ENCODE measurements around the gene LRRC36.
"Not testable (repeated sequence)": the region's sequence is repeated elsewhere in the genome, so short reads cannot be mapped to it uniquely, and the experiment has no call there.

The LRRC36 gene

DNA sequence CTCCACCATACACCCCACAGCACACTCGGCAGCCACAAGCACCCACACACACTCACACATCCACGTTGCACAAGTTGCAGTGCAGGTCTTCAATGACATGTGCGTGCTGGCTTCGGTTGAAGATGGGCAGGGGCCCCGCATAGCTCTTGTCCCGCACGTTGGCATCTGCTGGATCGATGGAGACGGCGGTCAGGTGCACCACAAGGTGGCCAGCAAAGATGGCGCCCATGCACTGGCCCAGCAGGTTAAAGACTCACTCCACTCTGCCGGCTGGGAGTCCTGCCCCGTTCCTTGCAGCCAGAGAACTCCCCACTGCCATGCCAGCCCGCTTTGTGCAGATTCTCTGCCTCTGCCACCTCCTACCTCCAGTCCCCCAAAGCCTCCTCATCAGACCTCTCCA is 74.3 kb downstream of the LRRC36 start:
- DNase-seq (ENCODE audit: low read depth in 2 of 2), result no peak

- no peak for DNase-seq (ENCODE audit: low read depth in 2 of 2)
Observed at GRCh38 chr16:67403976-67404555, 77.5 kb downstream of the LRRC36 start.

DNA sequence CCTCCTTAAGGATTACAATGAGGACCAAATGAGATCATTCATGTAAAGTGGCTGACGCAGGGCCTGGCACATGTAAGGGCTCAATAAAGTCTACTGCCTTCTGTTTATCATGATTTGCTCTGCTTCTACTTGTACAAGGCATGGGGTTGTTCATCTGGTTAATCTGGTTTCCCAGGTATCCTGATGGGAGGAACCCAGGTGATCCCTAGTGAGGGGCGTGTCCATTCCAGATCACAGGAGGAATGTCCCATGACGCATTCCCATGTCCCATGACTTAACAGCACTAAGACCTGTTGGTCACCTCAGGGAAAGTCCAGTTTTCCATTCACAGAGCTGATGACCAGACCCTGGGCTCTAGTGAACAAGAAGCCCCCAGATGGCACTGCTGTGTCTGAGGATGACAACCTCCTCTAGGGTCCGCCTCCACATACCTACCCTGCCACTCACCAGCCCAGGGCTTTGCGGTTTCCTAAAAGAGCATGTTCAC is 78.2 kb downstream of the LRRC36 start:
- no peak for DNase-seq (ENCODE audit: low read depth in 2 of 2)

DNA sequence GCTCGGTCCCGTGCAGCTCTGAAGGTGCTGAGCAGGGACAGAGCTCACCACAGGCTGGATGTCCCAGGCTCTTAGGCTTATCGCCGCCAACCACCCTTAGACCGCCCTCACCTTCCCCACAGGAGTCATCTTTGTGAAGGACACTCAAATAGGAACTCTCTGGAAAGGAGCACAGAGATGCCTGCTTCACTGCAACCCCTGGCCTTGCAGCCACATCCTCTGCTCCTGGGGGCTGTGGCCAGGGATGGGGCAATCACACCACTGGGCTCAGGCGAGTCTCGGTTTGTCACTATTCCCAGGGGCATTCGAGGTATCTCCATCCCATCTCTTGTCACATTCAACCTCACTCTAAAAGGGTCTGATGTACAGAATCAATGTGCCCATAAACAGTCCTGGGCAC is 78.7 kb downstream of the LRRC36 start:
- no peak for DNase-seq (ENCODE audit: low read depth in 2 of 2)

GRCh38 chr16:67406111-67406971 is 79.7 kb downstream of the LRRC36 start:
- no peak for DNase-seq (ENCODE audit: low read depth in 2 of 2)

DNA sequence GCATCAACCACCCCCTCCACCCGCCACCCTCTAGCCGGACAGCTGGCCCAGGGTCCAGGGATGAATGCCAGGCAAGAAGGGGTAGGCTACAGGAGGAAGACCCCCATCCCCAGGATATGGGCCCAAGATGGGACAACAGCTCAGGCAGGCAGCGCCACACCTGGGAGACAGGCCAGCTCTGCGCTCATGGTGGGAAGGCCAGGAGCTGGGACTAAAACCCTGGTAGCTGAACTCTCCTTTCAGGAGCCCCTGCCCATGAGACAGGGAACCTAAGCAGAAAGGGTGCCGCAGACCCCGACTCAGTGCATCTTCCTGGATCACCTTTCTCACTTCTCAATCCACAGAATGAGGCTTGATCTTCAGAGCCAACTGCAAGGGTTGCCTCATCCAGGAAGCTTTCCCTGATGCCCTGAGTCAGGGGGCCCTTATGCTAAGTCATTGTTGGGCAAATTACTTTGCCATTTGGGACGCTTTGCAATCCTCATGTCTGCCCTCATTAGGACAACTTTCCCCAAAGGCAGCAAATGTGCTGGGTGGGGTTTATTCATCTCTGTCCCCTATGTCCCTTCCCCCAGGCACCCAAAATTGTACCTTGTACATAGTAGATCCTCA is 80.7 kb downstream of the LRRC36 start:
- no peak for DNase-seq (ENCODE audit: low read depth in 2 of 2)

DNA sequence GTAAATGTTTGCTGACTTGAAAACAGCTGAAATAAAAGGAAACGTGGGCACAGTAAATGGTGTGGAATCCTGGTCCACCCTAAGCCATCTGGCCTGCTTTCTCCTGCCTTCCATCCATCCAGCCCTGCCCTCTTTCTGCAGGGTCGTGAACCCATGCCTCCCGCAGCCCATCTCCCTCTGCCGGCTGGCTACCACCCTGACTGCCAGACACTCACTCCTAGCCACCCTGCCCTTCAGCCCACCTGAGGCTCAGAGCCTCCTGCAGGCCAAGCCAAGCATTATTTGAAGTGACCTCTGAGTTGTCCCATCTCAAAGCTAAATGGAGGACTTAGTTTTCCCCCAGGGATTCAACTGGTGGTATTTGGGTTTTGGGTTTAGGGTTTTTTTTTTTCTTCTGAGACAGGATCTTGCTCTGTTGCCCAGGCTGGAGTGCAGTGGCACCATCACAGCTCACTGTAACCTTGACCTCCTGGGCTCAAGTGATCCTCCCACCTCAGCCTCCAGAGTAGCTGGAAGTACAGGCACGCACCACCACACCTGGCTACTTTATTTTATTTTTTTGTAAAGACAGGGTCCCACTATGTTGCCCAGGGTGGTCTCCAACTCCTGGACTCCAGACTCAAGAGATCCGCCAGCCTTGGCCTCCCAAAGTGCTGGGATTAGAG is 81.3 kb downstream of the LRRC36 start:
- no peak for DNase-seq (ENCODE audit: low read depth in 2 of 2)

- no peak for DNase-seq (ENCODE audit: low read depth in 2 of 2)
Observed at GRCh38 chr16:67409631-67410030, 83.0 kb downstream of the LRRC36 start.

DNA sequence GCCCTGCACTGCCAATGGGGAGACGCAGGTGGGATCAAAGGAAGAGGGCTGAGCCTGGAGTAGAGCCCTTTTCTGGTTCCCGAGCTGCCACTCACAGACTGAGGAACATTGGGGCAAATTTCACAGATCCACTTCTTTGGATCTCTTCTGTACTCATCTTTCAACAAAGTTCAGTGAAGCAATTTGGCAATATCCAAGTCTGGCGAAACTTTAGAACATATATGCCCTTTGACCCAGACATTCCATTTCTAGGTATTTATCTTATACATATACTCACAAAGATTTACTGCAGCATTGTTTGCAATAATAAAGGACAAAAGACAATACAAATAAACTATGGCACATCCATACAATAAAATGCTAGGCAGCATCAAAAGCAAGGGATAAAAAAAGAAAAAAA is 84.7 kb downstream of the LRRC36 start:
- DNase-seq (ENCODE audit: low read depth in 2 of 2), result no peak

- no peak for DNase-seq (ENCODE audit: low read depth in 2 of 2)
Observed at GRCh38 chr16:67412294-67412693, 85.7 kb downstream of the LRRC36 start.

GRCh38 chr16:67413978-67414911 is 87.6 kb downstream of the LRRC36 start:
- no peak for DNase-seq (ENCODE audit: low read depth in 2 of 2)

GRCh38 chr16:67415421-67415820 is 88.8 kb downstream of the LRRC36 start:
- not testable (repeated sequence) for DNase-seq (ENCODE audit: low read depth in 2 of 2)

- peak in 1 of 2 experiments; percentile 42 for DNase-seq (ENCODE audit: low read depth in 2 of 2)
Observed at GRCh38 chr16:67415872-67416793, 89.5 kb downstream of the LRRC36 start, which contains the start of gene ZDHHC1. Gene ZDHHC1 (minus strand): TSS chr16:67416477. CDS start chr16:67407775, 8,702 bp downstream.

DNA sequence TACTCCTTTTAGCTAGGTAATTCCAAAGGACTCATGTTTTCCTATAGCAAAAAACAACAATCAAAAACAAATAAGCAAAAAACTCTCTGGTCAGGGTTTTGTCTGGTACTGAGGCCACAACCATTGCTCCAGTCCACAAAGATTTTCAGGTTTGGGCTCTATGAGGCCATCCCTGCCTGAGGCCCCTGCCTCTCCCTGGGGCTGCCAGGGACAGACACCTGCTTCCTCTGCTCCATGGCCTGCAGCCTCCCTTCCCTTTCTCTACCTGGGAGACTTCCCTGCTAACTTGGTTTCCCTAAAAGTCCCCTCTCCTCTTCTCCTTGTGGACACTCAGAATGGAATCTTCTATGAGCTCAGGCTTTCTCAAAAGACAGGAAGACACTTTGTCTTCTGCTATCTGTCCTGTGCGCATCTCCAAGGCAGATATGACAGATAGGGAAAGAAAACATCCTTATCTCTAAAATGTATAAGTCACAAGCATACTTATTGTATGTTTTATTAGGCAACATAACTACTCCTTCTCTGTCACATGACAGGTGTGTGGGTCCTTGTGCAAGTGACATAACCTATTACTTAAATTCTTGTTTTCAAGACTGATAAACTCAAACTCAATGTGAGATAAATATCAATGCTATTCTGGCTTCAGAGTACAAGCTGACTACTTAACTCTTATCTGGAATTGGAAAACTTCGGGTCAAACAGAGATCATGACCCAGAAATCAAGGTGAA is 90.9 kb downstream of the LRRC36 start:
- DNase-seq (ENCODE audit: low read depth in 2 of 2), result no peak

- no peak for DNase-seq (ENCODE audit: low read depth in 2 of 2)
Observed at GRCh38 chr16:67419502-67419901, 92.9 kb downstream of the LRRC36 start.

- no peak for DNase-seq (ENCODE audit: low read depth in 2 of 2)
Observed at GRCh38 chr16:67419931-67420330, 93.3 kb downstream of the LRRC36 start.

DNA sequence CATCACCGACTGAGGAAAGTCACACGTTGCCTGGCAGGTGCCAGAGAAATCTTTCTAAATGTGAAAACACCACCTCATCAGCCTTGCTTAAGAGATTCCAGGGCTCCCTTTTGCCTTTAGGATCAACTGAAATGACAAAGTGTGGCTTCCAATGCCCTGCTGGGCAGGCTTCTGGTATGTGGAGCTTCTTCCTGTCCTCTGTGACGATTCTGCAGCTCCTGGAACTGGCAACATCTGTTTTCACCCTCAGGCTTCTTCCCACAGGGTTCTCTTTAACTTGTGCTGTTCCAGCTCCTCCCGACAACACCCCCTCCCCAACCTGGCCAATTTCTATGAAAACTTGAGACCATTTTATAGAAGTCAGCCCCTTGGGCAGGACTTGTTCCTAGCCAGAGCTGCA is 94.4 kb downstream of the LRRC36 start:
- DNase-seq (ENCODE audit: low read depth in 2 of 2), result no peak

DNA sequence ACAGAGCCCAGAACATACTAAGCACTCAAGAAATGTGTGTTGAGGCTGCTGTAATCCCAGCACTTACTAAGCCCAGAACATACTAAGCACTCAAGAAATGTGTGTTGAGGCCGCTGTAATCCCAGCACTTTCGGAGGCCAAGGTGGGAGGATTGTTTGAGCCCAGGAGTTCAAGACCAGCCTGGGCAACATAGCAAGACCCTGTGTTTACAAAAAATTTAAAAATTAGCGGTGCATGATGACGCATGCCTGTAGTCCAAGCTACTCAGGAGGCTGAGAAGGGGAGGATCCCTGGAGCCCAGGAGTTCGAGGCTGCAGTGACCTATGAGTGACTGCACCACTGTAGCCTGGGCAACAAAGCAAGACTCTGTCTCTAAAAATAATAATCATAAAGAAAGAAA is 96.4 kb downstream of the LRRC36 start:
- no peak for DNase-seq (ENCODE audit: low read depth in 2 of 2)

DNA sequence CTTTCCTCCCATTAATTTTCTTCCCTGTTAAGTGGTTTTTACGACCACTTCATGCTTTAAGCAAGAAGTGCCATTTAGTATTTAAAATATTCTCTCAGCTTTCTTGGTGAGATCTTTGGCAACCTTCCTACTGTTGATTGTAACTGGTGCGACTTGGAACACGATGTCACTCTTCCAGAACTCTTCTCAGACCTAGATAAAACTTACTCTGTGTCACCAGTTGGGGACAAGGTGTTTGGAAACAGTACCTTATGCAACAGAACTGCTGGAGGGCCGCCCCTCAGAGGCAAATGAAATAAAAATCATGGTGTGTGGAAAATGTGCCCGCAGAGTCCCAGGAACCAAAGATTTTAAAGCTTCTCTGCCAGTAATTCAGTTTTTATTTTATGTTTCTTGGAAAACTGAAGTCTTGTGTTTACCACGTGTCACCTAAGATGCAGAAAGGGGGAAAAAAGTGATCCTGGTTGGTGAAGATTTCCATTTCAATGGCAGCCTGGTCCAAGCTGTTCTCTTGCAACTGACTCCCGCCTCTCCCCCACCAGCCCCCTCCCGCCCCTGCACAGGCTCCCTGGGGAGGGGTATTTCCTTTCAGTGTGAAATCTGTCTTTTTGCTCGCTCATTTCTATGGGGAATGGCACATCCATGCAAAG is 97.1 kb downstream of the LRRC36 start:
- DNase-seq (ENCODE audit: low read depth in 2 of 2), result no peak
